AG20443 (cell line): ENCODE data around the gene ZNF408.
A peak's percentile ranks its signal among the peaks of the same experiment; 100 is the strongest.
"Not testable (repeated sequence)": the region's sequence is repeated elsewhere in the genome, so short reads cannot be mapped to it uniquely, and the experiment has no call there.

Experiments used
- DNase-seq: peaks from one replicate; pipeline ENCODE4 v3.0.0; 2012; ENCODE audit warnings: low spot score, mixed read lengths

The ZNF408 gene

DNA sequence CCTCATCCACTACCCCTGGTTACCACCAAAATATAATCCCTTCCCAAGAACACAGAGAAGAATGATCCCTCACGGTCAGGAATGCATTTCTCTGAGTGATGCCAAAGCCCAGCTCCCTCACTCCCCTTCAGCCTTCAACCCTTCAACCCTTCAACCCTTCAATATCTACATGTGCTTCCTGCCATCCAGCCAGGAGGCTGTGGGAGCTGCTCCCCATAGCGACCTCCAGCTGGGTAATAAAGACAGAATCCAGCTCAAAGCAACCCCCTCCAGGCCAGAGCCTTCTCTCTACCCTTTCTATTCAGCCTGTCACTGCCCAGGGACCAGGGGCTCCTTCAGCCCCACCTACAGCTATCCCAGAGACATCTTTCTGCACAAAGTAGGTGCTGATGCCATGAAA is 3.1 kb upstream of the ZNF408 start:
- no peak for DNase-seq

DNA sequence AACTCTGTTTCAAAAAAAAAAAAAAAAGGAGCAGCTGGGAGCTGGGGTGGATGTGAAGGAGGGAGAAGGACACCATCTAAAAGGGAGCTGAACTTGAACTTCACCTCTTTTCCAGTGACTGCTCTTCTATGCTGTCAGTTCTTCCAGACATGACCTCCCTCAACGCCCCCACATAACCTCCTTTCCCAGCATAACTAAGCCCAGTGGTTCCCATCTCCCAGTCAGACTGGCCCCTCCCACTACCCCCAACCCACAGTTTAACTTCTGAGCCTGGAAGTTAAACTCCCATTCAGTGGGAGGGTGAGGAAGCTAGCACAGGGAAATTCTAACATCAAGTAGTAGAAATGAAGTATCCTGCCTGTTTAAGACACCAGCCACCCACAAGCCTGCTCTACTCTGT is 2.2 kb upstream of the ZNF408 start:
- no peak for DNase-seq

DNA sequence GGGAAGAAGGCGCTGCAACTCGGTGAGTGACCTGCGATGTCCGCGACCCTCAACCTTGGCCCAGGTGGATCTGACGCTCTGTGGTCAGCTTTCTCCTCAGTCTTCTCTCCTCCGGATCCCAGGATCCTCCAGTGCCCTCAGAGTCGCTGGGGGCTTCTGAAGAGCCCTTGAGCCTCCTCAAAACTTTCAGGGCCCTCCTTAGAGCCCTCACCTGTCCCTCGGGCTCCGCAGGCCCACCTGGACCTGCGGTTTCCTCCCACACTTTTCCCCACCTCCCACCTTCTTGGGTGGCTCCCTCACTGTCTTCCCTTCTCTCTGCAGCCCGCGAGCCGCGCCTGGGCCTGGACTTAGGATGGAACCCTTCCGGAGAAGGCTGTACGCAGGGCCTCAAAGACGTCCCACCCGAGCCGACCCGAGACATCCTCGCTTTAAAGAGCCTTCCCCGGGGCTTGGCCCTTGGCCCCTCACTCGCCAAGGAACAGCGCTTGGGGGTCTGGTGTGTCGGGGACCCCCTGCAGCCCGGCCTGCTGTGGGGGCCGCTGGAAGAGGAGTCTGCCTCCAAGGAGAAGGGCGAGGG is 335 bp downstream of the ZNF408 start:
- no peak for DNase-seq

DNA sequence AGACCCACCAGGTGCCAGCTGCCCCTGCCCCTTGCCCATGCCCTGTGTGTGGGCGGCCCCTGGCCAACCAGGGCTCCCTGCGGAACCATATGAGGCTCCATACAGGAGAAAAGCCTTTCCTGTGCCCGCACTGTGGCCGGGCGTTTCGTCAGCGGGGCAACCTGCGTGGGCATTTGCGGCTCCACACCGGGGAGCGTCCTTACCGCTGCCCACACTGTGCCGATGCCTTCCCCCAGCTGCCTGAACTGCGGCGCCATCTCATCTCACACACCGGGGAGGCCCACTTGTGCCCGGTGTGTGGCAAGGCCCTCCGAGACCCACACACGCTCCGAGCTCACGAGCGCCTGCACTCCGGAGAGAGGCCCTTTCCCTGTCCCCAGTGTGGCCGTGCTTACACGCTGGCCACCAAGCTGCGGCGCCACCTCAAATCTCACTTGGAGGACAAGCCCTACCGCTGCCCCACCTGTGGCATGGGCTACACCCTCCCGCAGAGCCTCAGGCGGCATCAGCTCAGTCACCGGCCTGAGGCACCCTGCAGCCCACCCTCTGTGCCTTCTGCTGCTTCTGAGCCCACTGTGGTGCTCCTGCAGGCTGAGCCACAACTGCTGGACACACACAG is 4.3 kb downstream of the ZNF408 start:
- DNase-seq, result no peak

DNA sequence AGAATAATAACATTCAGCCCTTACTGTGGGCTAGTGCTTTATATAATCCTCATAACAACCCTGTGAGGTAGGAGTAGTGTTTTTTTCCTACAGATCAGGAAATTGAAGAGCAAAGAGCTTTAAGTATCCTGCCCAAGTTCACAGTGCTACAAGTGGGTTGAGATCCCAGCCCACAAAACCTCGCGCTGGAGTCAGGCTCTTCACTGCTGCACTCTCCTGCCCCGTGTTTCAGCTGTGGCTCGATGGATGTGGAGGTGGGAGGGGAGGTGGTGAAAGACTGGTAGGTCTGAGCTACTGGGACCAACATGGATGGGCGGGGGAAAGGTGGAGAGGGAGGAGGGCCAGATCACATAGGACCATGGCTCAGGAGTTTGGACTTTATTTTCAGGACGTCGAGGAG is 6.1 kb downstream of the ZNF408 start:
- no peak for DNase-seq

DNA sequence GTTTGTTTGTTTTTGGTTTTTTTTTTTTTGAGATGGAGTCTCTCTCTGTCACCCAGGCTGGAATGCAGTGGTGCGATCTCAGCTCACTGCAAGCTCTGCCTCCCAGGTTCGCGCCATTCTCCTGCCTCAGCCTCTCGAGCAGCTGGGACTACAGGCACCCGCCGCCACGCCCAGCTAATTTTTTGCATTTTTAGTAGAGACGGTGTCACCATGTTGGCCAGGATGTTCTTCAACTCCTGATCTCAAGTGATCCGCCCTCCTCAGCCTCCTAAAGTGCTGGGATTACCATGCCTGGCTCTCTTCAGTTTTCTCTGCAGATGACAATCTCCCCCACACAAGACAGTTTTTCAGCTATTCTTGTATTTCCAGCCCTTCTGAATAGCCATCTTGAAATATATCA is 8.5 kb downstream of the ZNF408 start:
- not testable (repeated sequence) for DNase-seq

DNA sequence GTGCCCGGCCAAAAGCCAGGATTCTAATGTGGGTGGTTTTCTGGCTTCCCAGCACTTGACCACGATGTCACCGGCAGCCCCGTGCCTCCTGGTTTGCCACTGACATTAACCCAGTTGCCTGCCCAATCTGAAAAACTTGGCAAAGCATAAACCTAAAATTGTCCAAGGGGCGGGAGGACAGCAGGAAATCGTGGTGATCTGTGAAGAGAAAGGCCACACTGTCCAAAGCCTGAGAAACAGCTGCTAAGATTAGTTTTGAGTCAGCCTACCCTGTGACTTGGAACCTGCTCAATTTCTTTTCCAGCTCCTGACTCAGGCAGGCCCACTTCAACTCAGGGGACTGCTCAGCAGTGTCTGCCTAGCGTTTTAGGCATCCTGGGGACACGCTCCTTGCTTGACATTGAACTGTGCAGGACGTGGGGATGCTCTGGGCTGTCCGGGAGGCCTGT is 10.0 kb downstream of the ZNF408 start:
- peak; percentile 91 for DNase-seq

DNA sequence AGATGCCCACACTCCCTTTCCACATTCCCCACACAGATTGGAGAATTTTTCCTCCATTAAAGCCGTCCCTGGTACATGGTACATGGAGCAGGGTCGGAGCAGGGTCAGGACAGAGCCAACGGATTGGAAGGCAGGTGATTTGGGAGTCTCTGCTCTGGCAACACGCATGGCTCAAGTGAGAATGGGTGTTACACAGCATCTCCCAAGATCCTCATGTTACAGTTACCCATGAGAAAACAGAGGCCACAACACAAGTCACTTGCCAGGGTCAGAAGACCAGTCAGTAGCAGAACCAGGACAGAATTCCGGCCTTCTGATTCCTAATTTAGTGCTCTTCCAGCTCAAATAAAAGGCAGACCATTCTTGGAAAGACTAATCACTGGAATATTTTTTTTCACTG is 10.5 kb downstream of the ZNF408 start:
- no peak for DNase-seq

DNA sequence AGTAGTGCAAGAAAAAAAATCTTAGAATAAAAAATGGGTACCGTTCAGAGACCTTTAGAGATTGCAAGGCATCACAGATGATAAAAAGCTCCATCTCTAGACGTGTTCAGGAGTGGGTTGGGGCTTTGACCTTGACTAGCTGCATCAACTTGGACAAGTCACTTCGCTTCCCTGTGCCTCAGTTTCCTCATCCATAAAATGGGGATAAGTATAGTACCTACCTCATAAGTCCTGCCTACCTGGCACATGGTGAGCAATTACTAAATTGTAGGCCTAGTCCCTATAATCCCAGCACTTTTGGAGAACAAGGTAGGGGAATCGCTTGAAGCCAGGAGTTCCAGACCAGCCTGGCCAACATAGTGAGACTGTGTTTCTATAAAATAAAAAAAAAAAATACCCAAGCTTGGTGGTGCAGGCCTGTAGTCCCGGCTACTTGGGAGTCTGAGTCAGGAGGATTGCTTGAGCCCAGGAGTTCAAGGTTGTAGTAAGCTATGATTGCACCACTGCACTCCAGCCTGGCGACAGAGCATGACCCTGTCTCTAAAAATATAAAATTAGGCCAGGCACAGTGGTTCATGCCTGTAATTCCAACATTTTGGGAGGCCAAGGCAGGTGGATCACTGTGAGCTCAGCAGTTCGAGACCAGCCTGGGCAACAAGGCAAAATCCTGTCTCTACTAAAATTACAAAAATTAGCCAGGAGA is 12.2 kb downstream of the ZNF408 start:
- DNase-seq, result no peak

DNA sequence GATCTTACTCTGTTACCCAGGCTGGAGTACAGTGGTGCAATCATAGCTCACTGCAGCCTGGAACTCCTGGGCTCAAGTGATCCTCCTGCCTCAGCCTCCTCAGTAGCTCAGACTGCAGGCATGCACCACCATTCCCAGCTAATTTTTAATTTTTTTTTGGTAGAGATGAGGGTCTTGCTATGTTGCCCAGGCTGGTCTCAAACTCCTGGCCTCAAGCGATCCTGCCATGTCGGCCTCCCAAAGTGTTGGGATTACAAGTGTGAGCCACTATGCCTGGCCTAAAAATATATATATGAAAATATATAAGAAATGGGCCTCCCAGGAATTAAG is 17.0 kb downstream of the ZNF408 start:
- not testable (repeated sequence) for DNase-seq

DNA sequence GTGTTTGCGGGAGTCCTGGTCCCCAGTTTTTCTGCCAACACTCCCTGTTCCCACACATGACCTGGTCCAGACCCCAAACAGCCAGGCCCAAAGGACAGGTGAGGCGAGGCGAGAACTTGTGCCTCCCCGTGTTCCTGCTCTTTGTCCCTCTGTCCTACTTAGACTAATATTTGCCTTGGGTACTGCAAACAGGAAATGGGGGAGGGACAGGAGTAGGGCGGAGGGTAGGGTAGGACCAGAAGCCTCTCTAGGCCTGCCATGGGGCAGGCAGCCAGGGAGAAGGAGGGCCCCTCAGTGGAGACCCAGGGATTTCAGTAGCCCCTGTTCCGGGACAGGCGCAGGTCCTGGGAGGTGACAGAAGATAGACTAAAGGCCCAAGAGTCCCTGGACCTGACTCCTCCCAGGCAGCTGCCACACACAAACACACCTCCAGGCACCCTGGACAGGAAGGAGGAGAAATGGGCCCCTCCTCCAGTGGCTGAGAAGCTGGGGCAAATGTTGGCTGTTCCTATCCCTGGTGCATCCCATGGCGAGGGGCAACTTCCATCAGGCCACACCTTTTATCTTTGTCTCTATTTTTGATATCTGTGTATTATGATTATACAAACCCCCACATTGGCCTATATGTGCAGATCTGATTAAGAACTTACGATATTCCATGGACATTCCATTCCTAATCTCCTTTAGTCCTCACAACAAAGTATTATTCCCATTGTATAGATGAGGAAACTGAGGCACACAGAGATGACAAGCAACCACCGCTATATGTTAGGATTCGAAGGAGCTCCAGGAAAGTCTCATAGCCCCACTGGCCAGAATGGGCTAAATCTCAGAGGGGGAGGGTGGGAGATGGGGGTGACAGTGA is 17.6 kb downstream of the ZNF408 start:
- DNase-seq, result no peak

DNA sequence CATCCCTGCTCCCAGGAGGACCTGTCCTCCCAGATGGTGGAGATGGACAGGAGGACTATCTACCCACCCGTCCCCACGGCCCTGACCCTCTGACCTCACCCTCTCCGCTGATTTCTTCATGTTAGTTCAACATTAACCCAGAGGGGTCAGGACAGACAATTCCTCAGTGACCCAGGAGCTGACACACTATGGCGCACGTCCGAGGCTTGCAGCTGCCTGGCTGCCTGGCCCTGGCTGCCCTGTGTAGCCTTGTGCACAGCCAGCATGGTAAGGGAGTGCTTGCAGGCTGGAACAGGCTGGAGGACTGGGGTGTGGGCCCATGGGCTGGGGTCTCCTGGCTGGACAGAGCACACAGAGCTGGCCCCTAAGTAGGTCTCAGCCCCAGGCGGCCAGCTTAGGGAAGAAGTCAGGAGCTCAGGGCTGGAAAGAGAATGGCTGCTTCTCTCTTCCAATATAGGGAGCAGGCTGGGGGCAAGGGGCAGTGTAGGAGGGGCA is 18.3 kb downstream of the ZNF408 start, which contains the start of gene F2:
Gene F2 (plus strand): TSS at position 166 of the 495 bp plus-strand sequence. CDS start 23 bp downstream, at position 189.
- DNase-seq, result no peak

DNA sequence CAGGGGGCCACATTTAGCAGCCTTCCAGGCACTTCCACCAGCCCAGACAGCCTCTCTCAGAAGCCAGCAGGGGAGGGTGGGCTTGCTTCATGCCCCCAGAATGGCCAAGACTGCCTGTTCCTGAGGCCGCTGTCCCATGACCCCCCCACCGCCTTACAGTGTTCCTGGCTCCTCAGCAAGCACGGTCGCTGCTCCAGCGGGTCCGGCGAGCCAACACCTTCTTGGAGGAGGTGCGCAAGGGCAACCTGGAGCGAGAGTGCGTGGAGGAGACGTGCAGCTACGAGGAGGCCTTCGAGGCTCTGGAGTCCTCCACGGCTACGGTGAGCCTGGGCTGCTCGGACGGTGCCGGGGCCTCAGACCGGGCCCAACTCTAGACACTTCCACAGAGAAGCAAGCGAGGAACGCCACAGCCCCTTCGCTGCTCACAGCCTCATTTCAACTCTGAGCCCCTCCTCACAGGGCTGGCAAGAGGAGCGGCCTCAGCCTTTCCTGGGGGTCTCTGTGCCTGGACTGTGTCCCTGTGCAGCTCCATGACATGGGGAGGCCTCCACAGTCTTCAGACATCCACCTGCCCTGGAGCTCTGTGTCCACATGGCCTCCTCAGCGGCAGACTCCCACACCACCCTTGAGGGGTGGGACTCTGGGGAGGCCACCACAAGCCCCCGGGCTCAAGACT is 18.9 kb downstream of the ZNF408 start:
- no peak for DNase-seq

DNA sequence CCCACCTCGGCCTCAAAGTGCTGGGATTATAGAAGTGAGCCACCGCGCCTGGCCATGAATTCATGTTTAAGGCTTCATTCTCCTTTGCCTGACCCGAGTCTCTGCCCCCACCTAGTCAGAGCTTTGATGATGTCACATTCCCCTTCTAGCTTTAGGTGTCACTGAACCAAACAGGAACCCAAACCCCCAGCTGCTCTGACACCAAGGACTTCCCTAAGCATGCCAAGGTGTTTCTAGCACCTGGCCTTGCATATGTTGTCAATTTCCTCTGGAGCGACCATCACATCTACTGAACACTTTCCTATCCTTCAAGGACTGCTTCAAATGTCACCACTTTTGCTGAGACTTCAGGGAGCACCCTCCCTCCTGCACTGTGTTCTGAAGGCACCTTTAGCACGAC is 20.5 kb downstream of the ZNF408 start:
- DNase-seq, result no peak

DNA sequence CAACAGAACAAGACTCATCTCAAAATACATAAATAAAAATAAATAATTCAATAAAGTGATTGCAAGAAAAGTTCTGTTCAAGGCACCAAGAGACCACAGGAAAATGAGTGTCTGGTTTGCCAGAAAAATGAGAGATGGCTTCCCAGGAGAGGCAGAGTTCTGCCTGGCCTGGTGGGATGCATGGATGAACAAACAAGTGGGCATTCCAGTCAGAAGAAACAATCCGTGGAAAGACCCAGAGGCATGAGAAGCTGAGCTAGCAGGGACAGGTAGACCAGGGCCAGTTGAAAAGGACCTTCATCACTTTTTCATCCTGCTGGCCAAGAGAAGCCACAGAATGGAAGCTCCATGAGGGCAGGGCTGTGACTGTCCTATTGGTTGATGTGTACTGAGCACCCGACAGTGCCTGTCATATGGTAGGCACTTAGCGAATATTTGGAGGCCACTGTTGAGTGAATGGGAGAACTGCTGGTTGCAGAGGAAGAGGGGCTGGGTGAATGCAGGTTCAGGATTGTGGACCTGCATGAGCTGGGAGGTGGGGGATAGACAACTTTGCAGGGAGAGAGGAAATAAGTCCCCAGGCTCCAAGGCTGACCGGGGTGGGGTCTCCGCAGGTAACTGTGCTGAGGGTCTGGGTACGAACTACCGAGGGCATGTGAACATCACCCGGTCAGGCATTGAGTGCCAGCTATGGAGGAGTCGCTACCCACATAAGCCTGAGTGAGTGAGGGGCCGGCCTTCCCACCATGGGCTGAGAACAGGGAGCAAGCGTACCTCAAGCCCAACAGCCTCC is 21.9 kb downstream of the ZNF408 start:
- no peak for DNase-seq

DNA sequence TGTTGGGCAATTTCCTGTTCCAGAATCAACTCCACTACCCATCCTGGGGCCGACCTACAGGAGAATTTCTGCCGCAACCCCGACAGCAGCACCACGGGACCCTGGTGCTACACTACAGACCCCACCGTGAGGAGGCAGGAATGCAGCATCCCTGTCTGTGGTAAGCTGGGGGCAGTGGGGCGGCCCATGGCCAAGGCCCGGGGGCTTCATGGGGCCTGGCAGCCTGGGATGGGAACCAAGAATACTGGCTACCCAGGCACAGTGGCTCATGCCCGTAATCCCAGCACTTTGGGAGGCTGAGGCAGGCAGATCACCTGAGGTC is 22.5 kb downstream of the ZNF408 start:
- DNase-seq, result no peak

DNA sequence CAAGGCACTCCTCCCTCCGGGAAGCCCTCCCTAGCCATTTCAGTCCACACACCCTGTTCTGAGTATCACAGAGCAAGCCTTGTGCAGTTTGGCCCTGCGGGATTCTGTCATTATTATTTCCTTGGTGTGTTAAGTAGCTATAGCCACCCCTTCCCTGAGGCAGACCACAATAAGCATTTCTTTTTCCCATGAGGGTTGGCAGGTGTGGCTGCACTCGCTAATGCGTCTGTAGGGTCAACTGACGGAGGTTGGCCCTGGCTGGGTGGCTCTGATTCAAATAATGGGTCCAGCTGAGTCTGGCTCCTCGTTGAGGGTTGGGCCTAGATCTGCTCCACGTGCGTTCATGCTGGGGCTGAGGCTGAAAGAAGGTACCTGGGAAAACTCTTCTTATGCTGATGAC is 23.3 kb downstream of the ZNF408 start:
- DNase-seq, result no peak

DNA sequence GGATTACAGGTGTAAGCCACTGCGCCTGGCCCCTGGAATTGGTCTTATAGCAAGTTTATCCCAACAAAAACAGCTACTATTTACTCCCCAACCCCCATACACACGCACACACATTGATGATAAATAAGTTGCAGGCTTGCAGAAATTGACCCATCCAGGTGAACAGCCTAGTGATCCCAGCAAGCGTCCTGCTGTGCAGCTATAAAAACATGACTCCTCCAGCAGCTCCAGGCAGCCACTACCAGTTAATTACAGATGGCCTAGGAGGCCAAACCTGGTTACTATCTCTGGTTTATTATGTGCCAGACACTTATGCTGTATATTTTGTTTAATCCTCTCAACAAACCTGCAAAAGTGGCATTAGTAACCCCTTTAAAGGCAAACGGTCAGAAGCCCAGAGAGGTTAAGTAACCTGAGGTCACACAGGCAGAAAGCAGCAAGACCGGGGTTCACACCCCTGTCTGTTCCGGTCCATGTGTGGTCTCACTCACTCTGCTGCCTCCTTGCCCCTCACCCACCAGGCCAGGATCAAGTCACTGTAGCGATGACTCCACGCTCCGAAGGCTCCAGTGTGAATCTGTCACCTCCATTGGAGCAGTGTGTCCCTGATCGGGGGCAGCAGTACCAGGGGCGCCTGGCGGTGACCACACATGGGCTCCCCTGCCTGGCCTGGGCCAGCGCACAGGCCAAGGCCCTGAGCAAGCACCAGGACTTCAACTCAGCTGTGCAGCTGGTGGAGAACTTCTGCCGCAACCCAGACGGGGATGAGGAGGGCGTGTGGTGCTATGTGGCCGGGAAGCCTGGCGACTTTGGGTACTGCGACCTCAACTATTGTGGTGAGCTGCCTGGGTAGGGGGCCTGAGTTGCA is 24.7 kb downstream of the ZNF408 start:
- DNase-seq, result no peak

DNA sequence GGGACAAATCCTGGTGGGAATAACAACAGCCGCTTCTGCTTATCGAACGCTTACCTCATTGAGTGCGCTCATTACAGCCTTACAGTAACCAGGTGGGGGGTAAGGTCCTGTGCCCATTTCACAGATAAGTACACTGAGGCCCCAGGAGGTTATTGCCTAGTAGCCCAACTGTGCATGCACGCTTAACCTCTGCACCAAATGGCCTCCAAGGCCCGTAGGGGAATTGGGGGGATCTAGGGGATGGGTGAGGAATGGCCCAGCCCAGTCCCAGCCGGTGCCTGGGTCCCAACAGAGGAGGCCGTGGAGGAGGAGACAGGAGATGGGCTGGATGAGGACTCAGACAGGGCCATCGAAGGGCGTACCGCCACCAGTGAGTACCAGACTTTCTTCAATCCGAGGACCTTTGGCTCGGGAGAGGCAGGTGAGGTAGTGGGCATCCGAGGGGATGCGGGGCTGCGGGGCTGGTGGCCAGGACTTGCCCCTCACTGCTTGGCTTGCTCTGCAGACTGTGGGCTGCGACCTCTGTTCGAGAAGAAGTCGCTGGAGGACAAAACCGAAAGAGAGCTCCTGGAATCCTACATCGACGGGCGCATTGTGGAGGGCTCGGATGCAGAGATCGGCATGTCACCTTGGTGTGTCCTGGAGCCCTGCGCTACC is 25.5 kb downstream of the ZNF408 start:
- DNase-seq, result no peak
